H9 (cell line): ENCODE data around the gene OGFOD1. TPM values are rescaled to one million over a fixed set of nuclear protein-coding genes. Genes with fewer than 3 reads are reported as not detected.
A peak's percentile ranks its signal among the peaks of the same experiment; 100 is the strongest.

Experiments
- DNase-seq: peaks from one replicate; pipeline ENCODE4 v3.0.0-alpha.2; 2017
- H2AFZ ChIP-seq: one replicate; pipeline ENCODE4 v1.6.1; 2013; ENCODE audit warnings: mild to moderate bottlenecking, low read length, control low read depth, moderate library complexity
- H2AK5ac ChIP-seq: 2 replicates; pipeline ENCODE4 v1.6.1; 2013; ENCODE audit warnings: low read length, control low read depth, mixed read lengths; ENCODE audit not compliant: insufficient read length
- H2BK120ac ChIP-seq: one replicate; pipeline ENCODE4 v1.6.1; 2013; ENCODE audit warnings: low read depth, mild to moderate bottlenecking, low read length, control low read depth, inconsistent platforms; ENCODE audit not compliant: poor library complexity, severe bottlenecking
- H2BK12ac ChIP-seq: 2 replicates; pipeline ENCODE4 v1.6.1; 2013; ENCODE audit warnings: low read length, control low read depth, mixed read lengths, low read depth; ENCODE audit not compliant: insufficient read length
- H2BK15ac ChIP-seq: 2 replicates; pipeline ENCODE4 v1.6.1; 2013; ENCODE audit warnings: low read depth, low read length, control low read depth
- H2BK20ac ChIP-seq: one replicate; pipeline ENCODE4 v1.6.1; 2013; ENCODE audit warnings: low read depth, mild to moderate bottlenecking, low read length, control low read depth, inconsistent platforms; ENCODE audit not compliant: poor library complexity, severe bottlenecking
- H2BK5ac ChIP-seq: 2 replicates; pipeline ENCODE4 v1.6.1; 2013; ENCODE audit warnings: low read length, control low read depth, mixed read lengths; ENCODE audit not compliant: insufficient read length
- H3K14ac ChIP-seq: 2 replicates; pipeline ENCODE4 v1.6.1; 2013; ENCODE audit warnings: low read length, control low read depth; ENCODE audit not compliant: insufficient read depth
- H3K18ac ChIP-seq: 2 replicates; pipeline ENCODE4 v1.6.1; 2013; ENCODE audit warnings: low read depth, mild to moderate bottlenecking, mixed read lengths, low read length, control low read depth; ENCODE audit not compliant: insufficient read length
- H3K23ac ChIP-seq: 2 replicates; pipeline ENCODE4 v1.6.1; 2013; ENCODE audit warnings: low read length, control low read depth, mixed read lengths, low read depth; ENCODE audit not compliant: insufficient read length
- H3K23me2 ChIP-seq: 2 replicates; pipeline ENCODE4 v1.6.1; 2013; ENCODE audit warnings: low read depth, mild to moderate bottlenecking, mixed read lengths, low read length, control low read depth; ENCODE audit not compliant: insufficient read length, poor library complexity, severe bottlenecking
- H3K27ac ChIP-seq: 2 replicates; pipeline ENCODE4 v1.5.1; 2013; ENCODE audit warnings: low read length, control low read depth, mixed read lengths, low read depth; ENCODE audit not compliant: insufficient read length
- H3K27me3 ChIP-seq: 2 replicates; pipeline ENCODE4 v1.6.1; 2013; ENCODE audit warnings: low read length, control low read depth, inconsistent platforms; ENCODE audit not compliant: insufficient read depth
- H3K4ac ChIP-seq: 2 replicates; pipeline ENCODE4 v1.6.1; 2013; ENCODE audit warnings: low read depth, mild to moderate bottlenecking, control low read depth, inconsistent platforms, low read length, moderate library complexity
- H3K4me1 ChIP-seq: 2 replicates; pipeline ENCODE4 v1.6.1; 2013; ENCODE audit warnings: low read length, control low read depth, inconsistent platforms; ENCODE audit not compliant: insufficient read depth
- H3K4me2 ChIP-seq: 2 replicates; pipeline ENCODE4 v1.6.1; 2013; ENCODE audit warnings: low read length, control low read depth, mixed read lengths; ENCODE audit not compliant: insufficient read length, insufficient read depth
- H3K56ac ChIP-seq: 2 replicates; pipeline ENCODE4 v1.6.1; 2013; ENCODE audit warnings: low read depth, mild to moderate bottlenecking, mixed read lengths, low read length, control low read depth; ENCODE audit not compliant: insufficient read length
- H3K79me1 ChIP-seq: 2 replicates; pipeline ENCODE4 v1.6.1; 2013; ENCODE audit warnings: low read depth, mild to moderate bottlenecking, moderate library complexity, low read length, control low read depth, inconsistent platforms; ENCODE audit not compliant: insufficient read depth, poor library complexity, severe bottlenecking
- H3K79me2 ChIP-seq: 2 replicates; pipeline ENCODE4 v1.6.1; 2013; ENCODE audit warnings: low read length, control low read depth, inconsistent platforms; ENCODE audit not compliant: insufficient read depth
- H3K9ac ChIP-seq: 2 replicates; pipeline ENCODE4 v1.6.1; 2013; ENCODE audit warnings: low read length, control low read depth, mixed read lengths; ENCODE audit not compliant: insufficient read length; ENCODE audit errors: extremely low read depth
- H3K9me3 ChIP-seq: one replicate; pipeline ENCODE4 v1.6.1; 2013; ENCODE audit warnings: low read depth, low read length, inconsistent platforms; ENCODE audit not compliant: control insufficient read depth
- H3T11ph ChIP-seq: one replicate; pipeline ENCODE4 v1.6.1; 2013; ENCODE audit warnings: mild to moderate bottlenecking, low read length, control low read depth, inconsistent platforms
- H4K20me1 ChIP-seq: one replicate; pipeline ENCODE4 v1.6.1; 2013; ENCODE audit not compliant: control insufficient read depth, insufficient read length, insufficient read depth
- H4K5ac ChIP-seq: 2 replicates; pipeline ENCODE4 v1.6.1; 2013; ENCODE audit warnings: low read depth, mild to moderate bottlenecking, mixed read lengths, low read length, control low read depth; ENCODE audit not compliant: insufficient read length
- H4K8ac ChIP-seq: replicated peaks from 2 replicates; pipeline ENCODE4 v1.6.1; 2013; ENCODE audit warnings: low read length, control low read depth, mixed read lengths, low read depth; ENCODE audit not compliant: insufficient read length
- H4K91ac ChIP-seq: 2 replicates; pipeline ENCODE4 v1.6.1; 2013; ENCODE audit warnings: low read depth, mild to moderate bottlenecking, moderate library complexity, mixed read lengths, low read length, control low read depth; ENCODE audit not compliant: insufficient read length
- H3K27ac Mint-ChIP-seq, 3 experiments: 2 replicates in 2 of 3; 3 replicates in 1 of 3; pipeline ENCODE4 v1.8.0; 2020 to 2021; ENCODE audit warnings: mixed read lengths in 3 of 3, mild to moderate bottlenecking in 1 of 3, moderate library complexity in 1 of 3
- H3K27me3 Mint-ChIP-seq: 2 replicates; pipeline ENCODE4 v1.8.0; 2021; ENCODE audit warnings: low read depth, mild to moderate bottlenecking, moderate library complexity, mixed read lengths
- H3K36me3 Mint-ChIP-seq, 3 experiments: 2 replicates in 2 of 3; 3 replicates in 1 of 3; pipeline ENCODE4 v1.8.0; 2020 to 2021; ENCODE audit warnings: low read depth in 3 of 3, mixed read lengths in 3 of 3; ENCODE audit not compliant: insufficient read depth in 1 of 3
- H3K4me1 Mint-ChIP-seq, 2 experiments: 2 replicates each; pipeline ENCODE4 v1.8.0; 2020; ENCODE audit warnings: mixed read lengths in 2 of 2
- H3K4me3 Mint-ChIP-seq, 2 experiments: 2 replicates in 1 of 2; 3 replicates in 1 of 2; pipeline ENCODE4 v1.8.0; 2020 to 2021; ENCODE audit warnings: mild to moderate bottlenecking in 2 of 2, mixed read lengths in 2 of 2, moderate library complexity in 1 of 2
- H3K9me3 Mint-ChIP-seq, 2 experiments: 2 replicates in 1 of 2; 3 replicates in 1 of 2; pipeline ENCODE4 v1.8.0; 2020; ENCODE audit warnings: mild to moderate bottlenecking in 2 of 2, mixed read lengths in 2 of 2, moderate library complexity in 1 of 2
- total RNA-seq: library from RNA; stranded (reverse); gene quantifications from 2 replicates; pipeline ENCODE4 v1.2.1, GENCODE V29; 2021
- TF ChIP-seq, protein P1 (sequence below): fragments of 200-600 bp; sonication (generic); conservative IDR thresholded peaks from 3 replicates; pipeline ENCODE4 v1.8.0; 2021; ENCODE audit warnings: antibody characterized with exemption, mild to moderate bottlenecking

OGFOD1 gene
- total RNA-seq, 1 experiment from 2014 or later: 66.5 TPM

- Histone ChIP-seq H2AFZ (no peak overlapping the region), H4K20me1 (no peaks in the 10 kb centered on the region), H3K9ac (no peak overlapping the region), H3K27ac (no peak overlapping the region), H2BK12ac (no peak overlapping the region), H2BK15ac (no peak overlapping the region), H3K27me3 (no peaks in the 10 kb centered on the region; the same call in 1 of the 2 replicates), H3K23me2 (peaks cover 7% of the 10 kb centered on the region), H3K9me3 (no peaks in the 10 kb centered on the region), H2BK20ac (no peak overlapping the region), H3K4me2 (no peak overlapping the region), H3T11ph (no peak overlapping the region), H3K18ac (no peak overlapping the region), H3K56ac (no peak overlapping the region), H4K8ac (no peak overlapping the region), H3K79me1 (no peaks in the 10 kb centered on the region), H2AK5ac (no peak overlapping the region), H3K79me2 (peaks cover 2% of the 10 kb centered on the region; the same call in 1 of the 2 replicates), H4K91ac (no peak overlapping the region), H3K14ac (no peak overlapping the region), H2BK5ac (no peak overlapping the region), H2BK120ac (no peak overlapping the region), H3K23ac (no peak overlapping the region), H4K5ac (no peak overlapping the region), H3K4me1 (peaks cover 7% of the 10 kb centered on the region; the same call in 1 of the 2 replicates), H3K4ac (no peak overlapping the region)
- TF ChIP-seq, protein P1, sequence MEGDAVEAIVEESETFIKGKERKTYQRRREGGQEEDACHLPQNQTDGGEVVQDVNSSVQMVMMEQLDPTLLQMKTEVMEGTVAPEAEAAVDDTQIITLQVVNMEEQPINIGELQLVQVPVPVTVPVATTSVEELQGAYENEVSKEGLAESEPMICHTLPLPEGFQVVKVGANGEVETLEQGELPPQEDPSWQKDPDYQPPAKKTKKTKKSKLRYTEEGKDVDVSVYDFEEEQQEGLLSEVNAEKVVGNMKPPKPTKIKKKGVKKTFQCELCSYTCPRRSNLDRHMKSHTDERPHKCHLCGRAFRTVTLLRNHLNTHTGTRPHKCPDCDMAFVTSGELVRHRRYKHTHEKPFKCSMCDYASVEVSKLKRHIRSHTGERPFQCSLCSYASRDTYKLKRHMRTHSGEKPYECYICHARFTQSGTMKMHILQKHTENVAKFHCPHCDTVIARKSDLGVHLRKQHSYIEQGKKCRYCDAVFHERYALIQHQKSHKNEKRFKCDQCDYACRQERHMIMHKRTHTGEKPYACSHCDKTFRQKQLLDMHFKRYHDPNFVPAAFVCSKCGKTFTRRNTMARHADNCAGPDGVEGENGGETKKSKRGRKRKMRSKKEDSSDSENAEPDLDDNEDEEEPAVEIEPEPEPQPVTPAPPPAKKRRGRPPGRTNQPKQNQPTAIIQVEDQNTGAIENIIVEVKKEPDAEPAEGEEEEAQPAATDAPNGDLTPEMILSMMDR: no peak
- H3K4me3 Mint-ChIP-seq: no peak overlapping the region
- H3K9me3 Mint-ChIP-seq: no peaks in the 10 kb centered on the region
- DNase-seq: no peak
- peaks cover 14% of the 10 kb centered on the region for H3K27me3 Mint-ChIP-seq
- H3K36me3 Mint-ChIP-seq: no peaks in the 10 kb centered on the region; a peak in 2 of 7 replicates
- 0 out of 7 replicates have a peak overlapping the region, but pooled peaks of 1 of the 3 experiments have one; percentile 9 for H3K27ac Mint-ChIP-seq
- peaks cover 38 to 44% of the 10 kb centered on the region in 2 experiments for H3K4me1 Mint-ChIP-seq
Measured at GRCh38 chr16:56420613-56421012, 30.7 kb upstream of the OGFOD1 start.
